SK-N-SH (cell line): ENCODE results near the gene PAPSS2. TPM values are rescaled to one million over a fixed set of nuclear protein-coding genes. Genes with fewer than 3 reads are reported as not detected.

Source experiments
- CTCF ChIA-PET: fragments of 300-600, 350-600 bp; formaldehyde crosslinking; extraction: SDS; loops from one replicate; lab custom pipeline; 2021; lab: Yijun Ruan, JAX
- POLR2A ChIA-PET: fragments of 350-600 bp; sonication (Branson Sonifier 250); formaldehyde crosslinking; extraction: SDS; loops from one replicate; lab custom pipeline; 2020; ENCODE audit warnings: antibody characterized with exemption, inconsistent platforms; lab: Yijun Ruan, JAX
- DNase-seq: peaks from one replicate; pipeline ENCODE4 v3.0.0; 2012
- H2AFZ ChIP-seq: fragments of 200-600 bp; sonication (generic); 2 replicates; pipeline ENCODE4 v1.8.1; 2016; ENCODE audit warnings: antibody characterized with exemption, mild to moderate bottlenecking, low read depth
- H3F3A ChIP-seq: fragments of 200-600 bp; sonication (generic); replicated peaks from 2 replicates; pipeline ENCODE3; 2016; ENCODE audit warnings: antibody characterized with exemption, mild to moderate bottlenecking; ENCODE audit not compliant: insufficient read depth
- H3K27ac ChIP-seq, 2 experiments: fragments of 200-500 bp in 1 of 2; fragments of 200-600 bp in 1 of 2; sonication (Bioruptor generic) in 1 of 2; sonication (generic), shearing (Covaris generic) in 1 of 2; 2 replicates each; pipeline versions ENCODE4 v1.5.1 to v1.6.1; 2014 to 2016; ENCODE audit warnings: low read depth in 2 of 2, inconsistent platforms in 1 of 2, low read length in 1 of 2, mild to moderate bottlenecking in 1 of 2, mixed read lengths in 1 of 2
- H3K27me3 ChIP-seq: fragments of 200-600 bp; sonication (generic), shearing (Covaris generic); 2 replicates; pipeline ENCODE4 v1.6.1; 2016; ENCODE audit warnings: mixed run types; ENCODE audit not compliant: insufficient read depth
- H3K36me3 ChIP-seq, 2 experiments: fragments of 200-500 bp in 1 of 2; fragments of 200-600 bp in 1 of 2; sonication (Bioruptor generic) in 1 of 2; sonication (generic) in 1 of 2; replicated peaks in 1 of 2; 2 replicates each; pipeline versions ENCODE3 to v1.5.1; 2014 to 2016; ENCODE audit warnings: low read length in 1 of 2, mild to moderate bottlenecking in 1 of 2; ENCODE audit not compliant: insufficient read depth in 2 of 2, control insufficient read depth in 1 of 2
- H3K4me1 ChIP-seq, 2 experiments: fragments of 200-500 bp in 1 of 2; fragments of 200-600 bp in 1 of 2; sonication (Bioruptor generic) in 1 of 2; sonication (generic), shearing (Covaris generic) in 1 of 2; 2 replicates each; pipeline versions ENCODE4 v1.5.1 to v1.6.1; 2014 to 2016; ENCODE audit warnings: low read depth in 1 of 2, low read length in 1 of 2, mixed run types in 1 of 2; ENCODE audit not compliant: insufficient read depth in 2 of 2, control insufficient read depth in 1 of 2
- H3K4me2 ChIP-seq: fragments of 200-600 bp; sonication (generic), shearing (Covaris generic); 2 replicates; pipeline ENCODE4 v1.6.1; 2017; ENCODE audit warnings: mixed run types
- H3K4me3 ChIP-seq, 2 experiments: fragments of 200-500 bp in 1 of 2; fragments of 200-600 bp in 1 of 2; sonication (Bioruptor generic) in 1 of 2; sonication (generic), shearing (Covaris generic) in 1 of 2; 2 replicates each; pipeline versions ENCODE4 v1.5.1 to v1.8.1; 2014 to 2016; ENCODE audit warnings: low read depth in 2 of 2, inconsistent platforms in 1 of 2, low read length in 1 of 2, mild to moderate bottlenecking in 1 of 2, mixed read lengths in 1 of 2, moderate library complexity in 1 of 2
- H3K79me2 ChIP-seq: fragments of 200-600 bp; sonication (generic); 2 replicates; pipeline ENCODE4 v1.8.1; 2017; ENCODE audit warnings: mild to moderate bottlenecking; ENCODE audit not compliant: insufficient read depth
- H3K9ac ChIP-seq: fragments of 200-600 bp; sonication (generic); 2 replicates; pipeline ENCODE4 v1.6.1; 2017; ENCODE audit warnings: mixed run types
- H3K9me2 ChIP-seq: fragments of 200-600 bp; sonication (generic); 2 replicates; pipeline ENCODE4 v1.6.1; 2017; ENCODE audit warnings: mixed run types
- H3K9me3 ChIP-seq: fragments of 200-600 bp; sonication (generic); 2 replicates; pipeline ENCODE4 v1.6.1; 2017; ENCODE audit warnings: mixed run types, mild to moderate bottlenecking, moderate library complexity
- H4K20me1 ChIP-seq: fragments of 200-600 bp; sonication (generic); 2 replicates; pipeline ENCODE4 v1.6.1; 2017; ENCODE audit warnings: mild to moderate bottlenecking, mixed run types; ENCODE audit not compliant: insufficient read depth
- EP300 ChIP-seq, 2 experiments: IDR thresholded peaks; 2 replicates each; pipeline versions ENCODE4 v1.4.0 to v1.6.1; 2012; ENCODE audit warnings: borderline replicate concordance in 1 of 2, low read depth in 1 of 2, low read length in 1 of 2
- EZH2phosphoT487 ChIP-seq: fragments of 200-600 bp; sonication (generic); IDR thresholded peaks from 2 replicates; pipeline ENCODE4 v1.6.1; 2017; ENCODE audit warnings: low read depth, mixed run types, mild to moderate bottlenecking, antibody characterized with exemption, moderate library complexity, borderline replicate concordance
- FOSL2 ChIP-seq: IDR thresholded peaks from 2 replicates; pipeline ENCODE4 v1.4.0; 2012; ENCODE audit warnings: low read depth, mild to moderate bottlenecking, moderate library complexity, borderline replicate concordance
- GATA2 ChIP-seq: sonication (generic); formaldehyde crosslinking; IDR thresholded peaks from 2 replicates; pipeline ENCODE4 v1.5.0; 2020; ENCODE audit warnings: mild to moderate bottlenecking, missing genetic modification reagents
- JUND ChIP-seq: IDR thresholded peaks from 2 replicates; pipeline ENCODE4 v1.4.0; 2012
- MEF2A ChIP-seq: IDR thresholded peaks from 2 replicates; pipeline ENCODE4 v1.4.0; 2012; ENCODE audit warnings: low read depth, borderline replicate concordance
- MXI1 ChIP-seq: IDR thresholded peaks from 2 replicates; pipeline ENCODE4 v1.6.1; 2012; ENCODE audit warnings: mild to moderate bottlenecking, low read depth, low read length, improper control_type of control experiment
- NFIC ChIP-seq: IDR thresholded peaks from 2 replicates; pipeline ENCODE4 v1.4.0; 2012; ENCODE audit warnings: borderline replicate concordance
- NRF1 ChIP-seq: IDR thresholded peaks from 2 replicates; pipeline ENCODE4 v1.6.1; 2012; ENCODE audit warnings: low read depth, mild to moderate bottlenecking, low read length
- POLR2AphosphoS5 ChIP-seq: IDR thresholded peaks from 2 replicates; pipeline ENCODE4 v1.6.1; 2012; ENCODE audit warnings: low read depth, low read length
- RFX5 ChIP-seq: IDR thresholded peaks from 2 replicates; pipeline ENCODE4 v1.6.1; 2012; ENCODE audit warnings: mild to moderate bottlenecking, improper control_type of control experiment, low read length
- RXRA ChIP-seq: IDR thresholded peaks from 2 replicates; pipeline ENCODE4 v1.4.0; 2012; ENCODE audit warnings: low read depth, mild to moderate bottlenecking, borderline replicate concordance
- TEAD4 ChIP-seq: IDR thresholded peaks from 2 replicates; pipeline ENCODE4 v1.4.0; 2012; ENCODE audit warnings: mild to moderate bottlenecking, borderline replicate concordance; ENCODE audit not compliant: insufficient read depth
- YY1 ChIP-seq: IDR thresholded peaks from 2 replicates; pipeline ENCODE4 v1.4.0; 2012; ENCODE audit warnings: low read depth, mild to moderate bottlenecking
- WGBS: methylation state at CpG from one replicate; pipeline ENCODE4 v1.1.6; 2017; ENCODE audit warnings: low lambda C conversion rate; 5-methylcytosine and 5-hydroxymethylcytosine counted together
- polyA plus RNA-seq, 3 experiments: library from polyadenylated mRNA; depleted of rRNA; stranded (reverse); fragments of >200 nt; gene quantifications; 2 replicates each; pipeline ENCODE4 v1.2.3, GENCODE V29; 2012
- TF ChIP-seq, protein P1 (sequence below): IDR thresholded peaks from 2 replicates; pipeline ENCODE4 v1.4.0; 2012; ENCODE audit warnings: low read depth
- TF ChIP-seq, protein P2 (sequence below): IDR thresholded peaks from 2 replicates; pipeline ENCODE4 v1.4.0; 2012; ENCODE audit warnings: low read depth, borderline replicate concordance
- TF ChIP-seq, protein P3 (sequence below): fragments of 150-350 bp; IDR thresholded peaks from 2 replicates; pipeline ENCODE4 v1.6.1; 2017; ENCODE audit warnings: antibody characterized with exemption, low read length, low read depth, borderline replicate concordance
- TF ChIP-seq, protein P4 (sequence below): fragments of 200-600 bp; sonication (generic); IDR thresholded peaks from 2 replicates; pipeline ENCODE4 v1.6.1; 2017; ENCODE audit warnings: antibody characterized with exemption, mild to moderate bottlenecking, moderate library complexity

The PAPSS2 gene
- polyA plus RNA-seq, 1 of the 3 experiments (the other 2 are of a cell fraction) = 50.0 TPM

DNA sequence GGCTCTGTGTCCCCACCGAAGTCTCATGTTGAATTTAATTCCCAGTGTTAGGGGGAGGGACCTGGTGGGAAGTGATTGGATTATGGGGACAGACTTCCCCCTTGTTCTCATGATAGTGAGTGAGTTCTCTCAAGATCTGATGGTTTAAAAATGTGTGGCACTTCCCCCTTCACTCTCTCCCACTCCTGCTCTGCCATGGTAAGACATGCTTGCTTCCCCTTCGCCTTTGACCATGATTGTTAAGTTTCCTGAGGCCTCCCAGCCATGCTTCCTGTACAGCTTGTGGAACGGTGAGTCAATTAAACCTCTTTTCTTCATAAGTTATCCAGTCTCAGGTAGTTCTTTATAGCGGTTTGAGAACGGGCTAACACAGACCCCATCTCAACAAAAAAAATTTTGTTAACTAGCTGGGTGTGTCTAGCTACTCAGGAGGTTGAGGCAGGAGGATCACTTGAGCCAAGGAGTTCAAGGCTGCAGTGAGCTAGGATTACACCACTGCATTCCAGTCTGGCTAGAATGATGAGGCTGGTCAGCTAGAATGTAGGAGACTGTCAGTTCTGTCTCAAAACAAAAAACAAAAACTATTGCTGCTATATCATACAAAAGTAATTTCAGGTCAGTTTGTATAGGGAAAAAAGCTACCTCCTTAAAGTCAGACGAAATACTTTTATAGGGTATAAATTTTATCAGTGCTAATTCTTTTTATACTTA lies 100.7 kb downstream of the PAPSS2 start:
- peaks cover 55 to 60% of the 10 kb centered on the region in 2 experiments for H3K36me3 ChIP-seq
- H3K4me3 ChIP-seq = no peak overlapping the region; a peak in 1 of 4 replicates
- H4K20me1 ChIP-seq = no peaks in the 10 kb centered on the region
- H3K27me3 ChIP-seq = no peaks in the 10 kb centered on the region
- ChIA-PET CTCF (interaction anchor here (1.5 to 1.7 kb wide), 2 partner anchors 12 to 26 kb away, joined by 7 to 8 read pairs; no protein-coding TSS in a partner anchor), POLR2A (no interaction called here)
- H3K4me2 ChIP-seq = no peak overlapping the region
- H3K27ac ChIP-seq = no peak overlapping the region
- peaks cover 12% of the 10 kb centered on the region; the same call in 1 of the 2 replicates for H3K79me2 ChIP-seq
- peaks cover 11% of the 10 kb centered on the region for H3F3A ChIP-seq
- H3K4me1 ChIP-seq = no peaks in the 10 kb centered on the region; a peak in 1 of 4 replicates
- H3K9ac ChIP-seq = no peak overlapping the region
- DNase-seq = no peak
- TF ChIP-seq FOSL2 (no peak), EZH2phosphoT487 (no peak), RFX5 (no peak), NRF1 (no peak), MXI1 (no peak), MEF2A (no peak), GATA2 (CRISPR knock-in tag) (no peak), POLR2AphosphoS5 (no peak), EP300 (IDR thresholded peaks at IDR 0.05; ENCODE audit: borderline replicate concordance in 1 of 2, low read depth in 1 of 2, low read length in 1 of 2) (no peak), YY1 (no peak), TEAD4 (no peak), RXRA (no peak), JUND (no peak), NFIC (no peak)
- TF ChIP-seq, protein P1, sequence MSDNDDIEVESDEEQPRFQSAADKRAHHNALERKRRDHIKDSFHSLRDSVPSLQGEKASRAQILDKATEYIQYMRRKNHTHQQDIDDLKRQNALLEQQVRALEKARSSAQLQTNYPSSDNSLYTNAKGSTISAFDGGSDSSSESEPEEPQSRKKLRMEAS = no peak
- TF ChIP-seq, protein P2, sequence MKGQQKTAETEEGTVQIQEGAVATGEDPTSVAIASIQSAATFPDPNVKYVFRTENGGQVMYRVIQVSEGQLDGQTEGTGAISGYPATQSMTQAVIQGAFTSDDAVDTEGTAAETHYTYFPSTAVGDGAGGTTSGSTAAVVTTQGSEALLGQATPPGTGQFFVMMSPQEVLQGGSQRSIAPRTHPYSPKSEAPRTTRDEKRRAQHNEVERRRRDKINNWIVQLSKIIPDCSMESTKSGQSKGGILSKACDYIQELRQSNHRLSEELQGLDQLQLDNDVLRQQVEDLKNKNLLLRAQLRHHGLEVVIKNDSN = no peak
- TF ChIP-seq, protein P3, sequence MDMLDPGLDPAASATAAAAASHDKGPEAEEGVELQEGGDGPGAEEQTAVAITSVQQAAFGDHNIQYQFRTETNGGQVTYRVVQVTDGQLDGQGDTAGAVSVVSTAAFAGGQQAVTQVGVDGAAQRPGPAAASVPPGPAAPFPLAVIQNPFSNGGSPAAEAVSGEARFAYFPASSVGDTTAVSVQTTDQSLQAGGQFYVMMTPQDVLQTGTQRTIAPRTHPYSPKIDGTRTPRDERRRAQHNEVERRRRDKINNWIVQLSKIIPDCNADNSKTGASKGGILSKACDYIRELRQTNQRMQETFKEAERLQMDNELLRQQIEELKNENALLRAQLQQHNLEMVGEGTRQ = no peak
- TF ChIP-seq, protein P4, sequence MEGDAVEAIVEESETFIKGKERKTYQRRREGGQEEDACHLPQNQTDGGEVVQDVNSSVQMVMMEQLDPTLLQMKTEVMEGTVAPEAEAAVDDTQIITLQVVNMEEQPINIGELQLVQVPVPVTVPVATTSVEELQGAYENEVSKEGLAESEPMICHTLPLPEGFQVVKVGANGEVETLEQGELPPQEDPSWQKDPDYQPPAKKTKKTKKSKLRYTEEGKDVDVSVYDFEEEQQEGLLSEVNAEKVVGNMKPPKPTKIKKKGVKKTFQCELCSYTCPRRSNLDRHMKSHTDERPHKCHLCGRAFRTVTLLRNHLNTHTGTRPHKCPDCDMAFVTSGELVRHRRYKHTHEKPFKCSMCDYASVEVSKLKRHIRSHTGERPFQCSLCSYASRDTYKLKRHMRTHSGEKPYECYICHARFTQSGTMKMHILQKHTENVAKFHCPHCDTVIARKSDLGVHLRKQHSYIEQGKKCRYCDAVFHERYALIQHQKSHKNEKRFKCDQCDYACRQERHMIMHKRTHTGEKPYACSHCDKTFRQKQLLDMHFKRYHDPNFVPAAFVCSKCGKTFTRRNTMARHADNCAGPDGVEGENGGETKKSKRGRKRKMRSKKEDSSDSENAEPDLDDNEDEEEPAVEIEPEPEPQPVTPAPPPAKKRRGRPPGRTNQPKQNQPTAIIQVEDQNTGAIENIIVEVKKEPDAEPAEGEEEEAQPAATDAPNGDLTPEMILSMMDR = no peak
- H2AFZ ChIP-seq = no peak overlapping the region
- no peaks in the 10 kb centered on the region for H3K9me3 ChIP-seq
- 94% methylated on average over 6 of the region's 6 CpGs for WGBS
- no peaks in the 10 kb centered on the region for H3K9me2 ChIP-seq
